Coronary artery (tissue), 2 donors: ENCODE data around the gene GNB2.
"Not testable (repeated sequence)": the region's sequence is repeated elsewhere in the genome, so short reads cannot be mapped to it uniquely, and the experiment has no call there.

Source experiments
- DNase-seq: peaks from one replicate; pipeline ENCODE4 v3.0.0-alpha.2; 2017; ENCODE audit warnings: low spot score
- H3K27ac ChIP-seq, 2 donors: fragments of 200-600 bp; sonication (generic); one replicate each; pipeline ENCODE4 v1.5.1; 2016 to 2019
- H3K4me3 ChIP-seq: fragments of 200-600 bp; sonication (generic); 2 replicates; pipeline ENCODE4 v1.5.1; 2016; ENCODE audit warnings: mild to moderate bottlenecking, moderate library complexity
- CTCF ChIP-seq: fragments of 200-600 bp; sonication (generic); IDR thresholded peaks from one replicate; pipeline ENCODE4 v1.5.1; 2019; ENCODE audit warnings: antibody characterized with exemption

The GNB2 gene

GRCh38 chr7:100693312-100694097, 20.0 kb downstream of the GNB2 start:
- Histone ChIP-seq H3K4me3 (peak overlapping the region; percentile 98), H3K27ac (peak overlapping the region; percentile 80 to 94)
- DNase-seq = no peak
- TF ChIP-seq CTCF = no peak

GRCh38 chr7:100694098-100694745, 20.7 kb downstream of the GNB2 start, which contains the start of gene GIGYF1:
GIGYF1 (minus strand) TSS chr7:100694250; CDS start chr7:100688238, 6,012 bp downstream.
- peak within 1 kb of the TSS; percentile 80 to 94 for H3K27ac ChIP-seq
- TF ChIP-seq CTCF = no peak

GRCh38 chr7:100696123-100696521, 22.6 kb downstream of the GNB2 start:
- no peak overlapping the region for H3K27ac ChIP-seq
- no peak for DNase-seq
- no peak for TF ChIP-seq CTCF
- no peak overlapping the region for H3K4me3 ChIP-seq

More at GRCh38 chr7:100694098-100694745, 20.7 kb downstream of the GNB2 start, which contains the start of gene GIGYF1:
- peak within 1 kb of the TSS; percentile 98 for H3K4me3 ChIP-seq
- no peak for DNase-seq

GRCh38 chr7:100699018-100699417, 25.5 kb downstream of the GNB2 start:
- H3K4me3 ChIP-seq = no peak overlapping the region
- no peak for DNase-seq
- H3K27ac ChIP-seq = no peak overlapping the region
- no peak for TF ChIP-seq CTCF

- H3K27ac ChIP-seq, DNase-seq, H3K4me3 ChIP-seq: not testable (repeated sequence)
These were observed 27.5 kb downstream of the GNB2 start for GRCh38 chr7:100701089-100701488.

GRCh38 chr7:100705320-100705752, 31.8 kb downstream of the GNB2 start:
- peak overlapping the region; percentile 93 for H3K4me3 ChIP-seq
- H3K27ac ChIP-seq = peak overlapping the region; percentile 95 to 98
- TF ChIP-seq CTCF = peak; percentile 91
- no peak for DNase-seq

GRCh38 chr7:100705753-100706671, 32.5 kb downstream of the GNB2 start, which contains the start of gene POP7:
POP7 (plus strand) TSS chr7:100706121; CDS start chr7:100706831, 710 bp downstream.
- H3K4me3 ChIP-seq = peak within 1 kb of the TSS; percentile 93
- DNase-seq = peak; percentile 98
- TF ChIP-seq CTCF = no peak
- peak within 1 kb of the TSS; percentile 95 to 98 for H3K27ac ChIP-seq
